GM10248 (cell line): ENCODE measurements around the gene RNASET2.

ENCODE experiments used
- CTCF ChIA-PET: fragments of 300-600 bp; sonication (Branson Sonifier 250); formaldehyde crosslinking; extraction: SDS; loops from one replicate; lab custom pipeline; 2021; ENCODE audit warnings: antibody characterized with exemption; lab: Yijun Ruan, JAX
- POLR2A ChIA-PET: fragments of 350-650 bp; sonication (Branson Sonifier 250); formaldehyde crosslinking; extraction: SDS; loops from one replicate; lab custom pipeline; 2020; ENCODE audit warnings: antibody characterized with exemption; lab: Yijun Ruan, JAX
- DNase-seq: peaks from one replicate; pipeline ENCODE4 v3.0.0; 2012; ENCODE audit errors: extremely low spot score
- CTCF ChIP-seq: IDR thresholded peaks from 2 replicates; pipeline ENCODE4 v1.5.1; 2012; ENCODE audit warnings: mild to moderate bottlenecking, low read depth; ENCODE audit errors: extremely low read depth, missing control alignments, control extremely low read depth

Gene RNASET2

GRCh38 chr6:166971271-166971670, 14.9 kb upstream of the RNASET2 start:
- DNase-seq, result no peak
- CTCF ChIA-PET, result interaction anchor here (1.0 to 2.1 kb wide), 4 partner anchors 10 to 18 kb away, joined by 4 to 15 read pairs (median 6); partner anchors contain the start of gene RNASET2
- POLR2A ChIA-PET, result no interaction called here
- TF ChIP-seq CTCF, result no peak

GRCh38 chr6:166970776-166971175, 14.4 kb upstream of the RNASET2 start:
- ChIA-PET POLR2A (no interaction called here), CTCF (interaction anchor here (1.0 to 2.1 kb wide), 4 partner anchors 10 to 18 kb away, joined by 4 to 15 read pairs (median 6); partner anchors contain the start of gene RNASET2)
- TF ChIP-seq CTCF, result no peak
- DNase-seq, result no peak

GRCh38 chr6:166970091-166970490, 13.7 kb upstream of the RNASET2 start:
- no peak for DNase-seq
- ChIA-PET POLR2A (no interaction called here), CTCF (interaction anchor here (1.4 to 1.5 kb wide), 3 partner anchors 14 to 26 kb away, joined by 3 to 7 read pairs (median 4); partner anchors contain the start of gene RNASET2)
- no peak for TF ChIP-seq CTCF

GRCh38 chr6:166969390-166970002, 13.1 kb upstream of the RNASET2 start:
- ChIA-PET CTCF (interaction anchor here (1.4 to 1.5 kb wide), 4 partner anchors 11 to 27 kb away, joined by 3 to 7 read pairs (median 4); partner anchors contain the start of gene RNASET2), POLR2A (no interaction called here)
- no peak for DNase-seq
- TF ChIP-seq CTCF, result no peak

- TF ChIP-seq CTCF, result no peak
- CTCF ChIA-PET, result interaction anchor here (1.3 kb wide), 1 partner anchor 24 kb away, joined by 5 read pairs; no protein-coding TSS in a partner anchor
- POLR2A ChIA-PET, result no interaction called here
- DNase-seq, result no peak
Observed at GRCh38 chr6:166966268-166966667, 9.9 kb upstream of the RNASET2 start.

- ChIA-PET CTCF (interaction anchor here (0.9 to 16.3 kb wide), 9 partner anchors 10 to 186 kb away, joined by 3 to 132 read pairs (median 4); partner anchors contain the start of gene CEP43), POLR2A (interaction anchor here (1.4 kb wide), 1 partner anchor 9 kb away, joined by 3 read pairs; no protein-coding TSS in a partner anchor)
- no peak for DNase-seq
- no peak for TF ChIP-seq CTCF
Observed at GRCh38 chr6:166960609-166960978, 4.2 kb upstream of the RNASET2 start.
